ENCODE data around the gene EVA1C.

DNA sequence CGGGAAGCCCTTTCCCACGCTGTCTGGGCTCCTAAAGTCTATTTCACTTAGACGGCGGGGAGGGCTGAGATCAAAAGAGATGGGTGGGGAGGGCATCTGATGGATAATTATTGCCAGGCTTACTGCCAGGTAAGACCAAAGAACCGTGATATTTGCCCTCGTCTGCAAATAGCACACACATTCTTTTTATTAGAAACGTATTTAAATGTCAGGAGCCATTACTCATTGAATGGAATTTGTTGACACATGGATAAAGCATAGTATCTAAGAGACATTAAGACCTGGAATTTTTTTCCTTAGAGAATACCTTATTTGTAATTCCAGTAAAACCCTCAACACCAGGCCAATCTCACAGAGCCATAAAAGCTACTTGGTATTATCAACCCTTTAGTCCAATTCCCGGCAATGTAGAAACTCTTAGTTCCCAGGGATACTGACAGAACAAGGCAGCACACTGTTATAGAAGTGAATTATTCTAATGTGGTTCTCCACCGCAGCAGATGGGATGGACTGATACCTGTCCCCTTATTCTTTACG, 30.3 kb upstream of the EVA1C start:
- no peak for TF ChIP-seq CTCF (IDR thresholded peaks at IDR 0.05)
- no peak for TF ChIP-seq POLR2A (IDR thresholded peaks at IDR 0.05)
